Measurements from ENCODE around the gene RNF223. TPM values are rescaled to one million over a fixed set of nuclear protein-coding genes. Genes with fewer than 3 reads are reported as not detected.

Gene RNF223
- total RNA-seq, 1 donor from 2014 or later = not detected

DNA sequence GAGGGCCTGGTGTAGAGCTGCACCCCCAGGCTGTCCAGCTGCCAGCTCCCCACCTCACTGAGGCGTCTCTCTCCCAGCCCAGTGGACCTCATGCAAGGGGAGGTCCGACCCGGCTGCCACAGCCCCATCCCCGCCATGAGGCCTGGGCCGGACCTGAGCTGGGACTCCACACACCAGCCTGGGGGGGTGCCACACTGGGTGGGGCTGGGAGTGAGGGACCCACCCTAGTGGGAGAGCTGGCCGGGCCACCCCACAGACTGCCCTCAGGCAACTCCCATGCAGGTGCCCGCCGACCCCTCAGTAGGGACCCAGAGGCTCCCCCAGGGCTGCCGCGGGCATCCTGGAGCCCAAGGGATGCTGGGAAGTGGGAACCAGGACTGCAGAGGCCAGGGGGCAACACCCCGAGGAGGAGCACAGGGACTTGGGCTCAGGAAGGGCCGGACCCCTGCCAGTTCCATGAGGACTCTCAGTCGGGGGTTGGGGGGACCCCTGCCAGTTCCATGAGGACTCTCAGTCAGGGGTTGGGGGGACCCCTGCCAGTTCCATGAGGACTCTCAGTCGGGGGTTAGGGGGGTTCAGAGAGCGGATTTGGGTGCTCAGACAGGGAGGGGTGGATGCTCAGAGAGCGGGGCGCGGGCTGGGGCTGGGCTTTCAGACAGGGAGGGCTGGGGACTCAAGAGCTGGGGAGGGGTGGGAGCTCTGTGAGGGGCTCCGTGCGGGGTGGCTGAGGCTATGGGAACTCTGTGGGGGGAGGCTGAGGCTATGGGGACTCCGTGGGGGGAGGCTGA is 1.2 kb upstream of the RNF223 start:
- peaks cover 7% of the 10 kb centered on the region for H3K27me3 Mint-ChIP-seq
- H3K4me1 Mint-ChIP-seq = peaks cover 16% of the 10 kb centered on the region
- ATAC-seq (ENCODE audit: low read depth) (no peak), DNase-seq (peak; percentile 15)
- H3K36me3 Mint-ChIP-seq (ENCODE audit: low read depth) = no peaks in the 10 kb centered on the region
- H3K27ac Mint-ChIP-seq = no peak overlapping the region
- ChIA-PET POLR2A (interaction anchor here (0.9 to 1.3 kb wide), 2 partner anchors 43 to 63 kb away, joined by 3 to 4 read pairs; no protein-coding TSS in a partner anchor), CTCF (no interaction called here)
- intact Hi-C loops (cut with micrococcal nuclease) = no loop called here
- no peaks in the 10 kb centered on the region for H3K9me3 Mint-ChIP-seq
- no peak overlapping the region for H3K4me3 Mint-ChIP-seq
- TF ChIP-seq, protein P1, sequence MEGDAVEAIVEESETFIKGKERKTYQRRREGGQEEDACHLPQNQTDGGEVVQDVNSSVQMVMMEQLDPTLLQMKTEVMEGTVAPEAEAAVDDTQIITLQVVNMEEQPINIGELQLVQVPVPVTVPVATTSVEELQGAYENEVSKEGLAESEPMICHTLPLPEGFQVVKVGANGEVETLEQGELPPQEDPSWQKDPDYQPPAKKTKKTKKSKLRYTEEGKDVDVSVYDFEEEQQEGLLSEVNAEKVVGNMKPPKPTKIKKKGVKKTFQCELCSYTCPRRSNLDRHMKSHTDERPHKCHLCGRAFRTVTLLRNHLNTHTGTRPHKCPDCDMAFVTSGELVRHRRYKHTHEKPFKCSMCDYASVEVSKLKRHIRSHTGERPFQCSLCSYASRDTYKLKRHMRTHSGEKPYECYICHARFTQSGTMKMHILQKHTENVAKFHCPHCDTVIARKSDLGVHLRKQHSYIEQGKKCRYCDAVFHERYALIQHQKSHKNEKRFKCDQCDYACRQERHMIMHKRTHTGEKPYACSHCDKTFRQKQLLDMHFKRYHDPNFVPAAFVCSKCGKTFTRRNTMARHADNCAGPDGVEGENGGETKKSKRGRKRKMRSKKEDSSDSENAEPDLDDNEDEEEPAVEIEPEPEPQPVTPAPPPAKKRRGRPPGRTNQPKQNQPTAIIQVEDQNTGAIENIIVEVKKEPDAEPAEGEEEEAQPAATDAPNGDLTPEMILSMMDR (IDR thresholded peaks at IDR 0.05) = no peak

DNA sequence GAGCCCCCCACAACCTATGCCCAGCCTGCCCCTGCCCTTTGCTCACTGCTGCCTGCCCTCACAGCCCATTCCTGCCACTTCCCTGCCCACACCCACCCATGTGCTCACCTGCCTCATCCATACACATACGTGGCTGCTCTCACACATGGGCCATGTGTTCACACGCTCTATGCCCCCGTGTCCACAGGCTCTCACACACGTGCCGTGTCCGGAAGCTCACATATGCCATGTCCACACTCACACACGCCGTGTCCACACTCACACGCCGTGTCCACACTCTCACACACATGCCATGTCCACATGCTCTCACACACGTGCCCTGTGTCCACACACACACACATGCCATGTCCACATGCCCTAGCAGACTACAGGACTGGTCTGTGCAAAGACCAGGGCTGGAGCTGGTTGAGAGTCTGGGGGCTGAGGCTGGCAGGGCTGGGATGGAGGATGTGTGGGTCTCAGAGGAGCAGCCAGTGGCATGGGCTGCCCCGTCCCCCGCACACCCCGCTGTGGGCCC is 583 bp upstream of the RNF223 start:
- POLR2A ChIA-PET = interaction anchor here (0.6 to 1.3 kb wide), 3 partner anchors 12 to 62 kb away, joined by 3 to 6 read pairs (median 4); no protein-coding TSS in a partner anchor
- CTCF ChIA-PET = no interaction called here
- no peak overlapping the region for H3K4me3 Mint-ChIP-seq
- H3K27me3 Mint-ChIP-seq = peaks cover 7% of the 10 kb centered on the region
- H3K4me1 Mint-ChIP-seq = peaks cover 20% of the 10 kb centered on the region
- intact Hi-C loops (cut with micrococcal nuclease) = no loop called here
- no peak for ATAC-seq (ENCODE audit: low read depth)
- no peaks in the 10 kb centered on the region for H3K9me3 Mint-ChIP-seq
- H3K36me3 Mint-ChIP-seq (ENCODE audit: low read depth) = no peaks in the 10 kb centered on the region
- no peak overlapping the region for H3K27ac Mint-ChIP-seq
- TF ChIP-seq, protein P1 (IDR thresholded peaks at IDR 0.05) = no peak
- no peak for DNase-seq

DNA sequence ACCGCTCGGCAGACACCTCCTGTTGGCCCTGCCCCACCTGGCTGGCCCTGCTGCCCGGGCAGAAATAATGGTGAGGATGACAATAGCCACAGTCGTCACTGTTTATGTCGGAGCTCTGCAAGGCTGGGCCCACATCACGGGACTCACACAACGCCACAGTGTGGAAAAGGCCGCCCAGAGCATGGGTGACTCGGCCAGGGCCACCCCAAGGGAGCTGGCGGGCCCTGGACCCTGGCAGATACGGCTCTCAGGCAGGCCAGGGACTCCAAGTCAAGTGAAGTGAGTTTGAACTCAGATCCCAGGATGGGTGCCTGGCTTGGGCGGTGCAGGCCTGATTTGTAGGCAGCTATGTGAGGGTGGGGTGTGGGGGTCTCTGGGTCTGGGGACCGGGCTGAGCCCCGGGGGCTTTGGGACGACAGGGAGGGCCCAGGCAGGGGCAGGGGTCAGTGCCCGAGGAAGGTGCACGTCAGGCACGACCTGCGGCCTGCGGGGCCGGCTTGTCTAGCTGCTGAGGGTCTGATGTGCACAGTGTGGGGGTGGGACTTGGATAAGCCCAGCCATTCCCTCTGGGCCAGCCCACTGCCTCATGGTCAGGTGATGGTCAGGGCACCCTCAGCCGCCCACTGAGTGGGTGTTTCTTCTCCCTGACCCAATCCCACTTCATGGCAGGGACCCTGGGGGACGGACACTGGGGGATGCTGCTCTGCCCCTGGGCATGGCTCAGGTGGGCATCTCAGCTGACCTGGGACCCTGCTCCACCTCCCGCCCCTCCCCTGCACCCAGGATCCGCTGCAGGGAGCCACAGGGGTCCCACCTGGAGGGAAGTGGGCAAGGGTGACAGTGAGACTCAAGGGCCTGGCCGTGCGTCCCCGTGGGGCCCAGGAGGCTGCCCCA is 1.0 kb downstream of the RNF223 start:
- Mint-ChIP-seq H3K9me3 (no peaks in the 10 kb centered on the region), H3K27me3 (peaks cover 7% of the 10 kb centered on the region), H3K4me3 (no peak overlapping the region), H3K36me3 (ENCODE audit: low read depth) (no peaks in the 10 kb centered on the region), H3K27ac (no peak overlapping the region), H3K4me1 (peaks cover 21% of the 10 kb centered on the region)
- ChIA-PET POLR2A (no interaction called here), CTCF (interaction anchor here (1.4 kb wide), 1 partner anchor 219 kb away, joined by 3 read pairs; no protein-coding TSS in a partner anchor)
- ATAC-seq (ENCODE audit: low read depth) (no peak), DNase-seq (no peak)
- intact Hi-C loops (cut with micrococcal nuclease) = no loop called here
- TF ChIP-seq, protein P1 (IDR thresholded peaks at IDR 0.05) = no peak

DNA sequence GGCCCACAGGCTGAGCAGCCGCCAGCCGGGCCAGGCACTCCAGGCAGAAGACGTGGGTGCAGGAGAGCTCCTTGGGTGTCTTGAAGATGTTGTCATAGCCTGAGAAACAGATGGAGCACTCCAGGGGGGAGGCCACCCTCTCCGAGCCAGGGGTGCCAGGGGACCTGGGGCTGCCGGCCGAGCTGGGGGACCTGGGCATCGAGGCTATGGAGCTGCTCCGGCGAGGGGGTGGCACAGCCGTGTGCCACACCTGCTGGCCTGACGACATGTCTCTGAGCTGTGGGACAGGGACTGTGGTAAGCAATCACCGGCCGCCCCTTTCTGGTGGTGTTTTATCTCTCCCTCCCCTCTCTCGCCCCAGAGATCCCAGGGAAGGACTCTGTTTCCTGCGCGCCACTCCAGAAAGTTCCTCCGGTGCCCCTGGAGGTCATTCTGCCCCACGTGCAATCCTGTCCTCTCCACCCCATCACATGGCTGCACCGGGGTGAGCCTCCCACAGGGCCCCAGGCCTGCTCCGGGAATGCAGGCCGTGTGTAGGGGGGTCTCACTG is 1.7 kb downstream of the RNF223 start:
- Mint-ChIP-seq H3K27me3 (peaks cover 7% of the 10 kb centered on the region), H3K36me3 (ENCODE audit: low read depth) (no peaks in the 10 kb centered on the region), H3K4me1 (peaks cover 25% of the 10 kb centered on the region), H3K4me3 (no peak overlapping the region), H3K9me3 (no peaks in the 10 kb centered on the region), H3K27ac (no peak overlapping the region)
- intact Hi-C loops (cut with micrococcal nuclease) = no loop called here
- DNase-seq = no peak
- ATAC-seq (ENCODE audit: low read depth) = no peak
- CTCF ChIA-PET = interaction anchor here (1.4 kb wide), 1 partner anchor 220 kb away, joined by 3 read pairs; no protein-coding TSS in a partner anchor
- TF ChIP-seq, protein P1 (IDR thresholded peaks at IDR 0.05) = no peak
- POLR2A ChIA-PET = no interaction called here

All from activated B cell treated with CpG ODN at 0.5 μM for 24 hours (primary cell).